GM12892 (cell line): ENCODE results near the gene IL24.

Source experiments
- POLR2A ChIP-seq: IDR thresholded peaks from 2 replicates; pipeline ENCODE4 v1.6.1; 2011; ENCODE audit warnings: low read depth, low read length, control low read depth
- TAF1 ChIP-seq: IDR thresholded peaks from 2 replicates; pipeline ENCODE4 v1.6.1; 2011; ENCODE audit warnings: low read depth, mild to moderate bottlenecking, control low read depth, low read length, borderline replicate concordance

DNA sequence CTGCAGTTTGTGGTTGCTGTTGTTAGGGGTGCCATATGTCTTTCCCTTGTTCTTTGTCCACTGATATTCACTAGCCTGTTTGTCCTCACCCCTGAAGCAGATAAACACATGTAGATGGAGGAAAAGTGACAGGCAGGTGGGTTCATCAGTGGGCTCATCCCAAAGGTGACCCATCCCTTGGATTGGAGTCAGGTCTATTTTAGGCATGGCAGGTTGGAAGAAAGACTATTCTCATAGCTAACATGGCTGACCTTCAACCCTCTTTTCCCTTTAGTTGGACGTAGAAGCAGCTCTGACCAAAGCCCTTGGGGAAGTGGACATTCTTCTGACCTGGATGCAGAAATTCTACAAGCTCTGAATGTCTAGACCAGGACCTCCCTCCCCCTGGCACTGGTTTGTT lies 5.5 kb downstream of the IL24 start:
- TF ChIP-seq POLR2A (no peak), TAF1 (no peak)
